H1 (cell line): ENCODE measurements around the gene GALNTL6. TPM values are rescaled to one million over a fixed set of nuclear protein-coding genes. Genes with fewer than 3 reads are reported as not detected.

ENCODE experiments used
- BCL11A ChIP-seq, 2 experiments: IDR thresholded peaks; one replicate each; pipeline ENCODE4 v1.6.1; 2011; ENCODE audit warnings: low read depth in 2 of 2, low read length in 2 of 2, mild to moderate bottlenecking in 2 of 2
- CEBPB ChIP-seq: IDR thresholded peaks from 2 replicates; pipeline ENCODE4 v1.6.1; 2012; ENCODE audit warnings: low read depth, low read length
- CTBP2 ChIP-seq: IDR thresholded peaks from 2 replicates; pipeline ENCODE4 v1.7.0; 2011; ENCODE audit warnings: borderline replicate concordance, mild to moderate bottlenecking, moderate library complexity, mixed read lengths, low read length; ENCODE audit not compliant: insufficient read depth, insufficient read length
- HDAC6 ChIP-seq: IDR thresholded peaks from one replicate; pipeline ENCODE4 v1.7.1; 2012; ENCODE audit warnings: low read depth, mild to moderate bottlenecking, inconsistent platforms, low read length, moderate library complexity
- POLR2AphosphoS5 ChIP-seq: IDR thresholded peaks from 2 replicates; pipeline ENCODE4 v1.6.1; 2011; ENCODE audit warnings: low read depth, low read length
- POU5F1 ChIP-seq: IDR thresholded peaks from 2 replicates; pipeline ENCODE4 v1.6.1; 2011; ENCODE audit warnings: low read depth, mild to moderate bottlenecking, low read length, moderate library complexity
- RXRA ChIP-seq: IDR thresholded peaks from 2 replicates; pipeline ENCODE4 v1.6.1; 2011; ENCODE audit warnings: low read depth, mild to moderate bottlenecking, low read length, moderate library complexity; ENCODE audit not compliant: insufficient read depth
- SAP30 ChIP-seq: fragments of 300-600 bp; sonication (generic); IDR thresholded peaks from 2 replicates; pipeline ENCODE4 v1.7.1; 2012; ENCODE audit warnings: low read length, moderate library complexity, mild to moderate bottlenecking, inconsistent platforms; ENCODE audit not compliant: insufficient read depth, insufficient replicate concordance
- SIX5 ChIP-seq: IDR thresholded peaks from 2 replicates; pipeline ENCODE4 v1.6.1; 2011; ENCODE audit warnings: mild to moderate bottlenecking, low read depth, low read length
- polyA plus RNA-seq, 7 experiments: library from polyadenylated mRNA; depleted of rRNA in 3 of 7; stranded (reverse) in 5 of 7; unstranded in 2 of 7; fragments of >200 nt in 5 of 7; fragments of 200-250 nt in 2 of 7; gene quantifications; 1 replicate in 5 of 7; 2 replicates in 1 of 7; 4 replicates in 1 of 7; pipeline versions ENCODE4 v1.2.1 to v1.2.3, GENCODE V29; 2011 to 2013; ENCODE audit warnings: missing spikeins in 2 of 7, mixed read lengths in 2 of 7
- total RNA-seq: library from RNA; stranded (reverse); fragmentation: NEBNext Ultra II Directional; extraction: Animal tissue kit (Norgen Biotek cat#: 25700); gene quantifications from 2 replicates; pipeline ENCODE4 v1.2.1, GENCODE V29; 2021
- TF ChIP-seq, protein P1 (sequence below): fragments of 300-600 bp; sonication (generic); IDR thresholded peaks from 2 replicates; pipeline ENCODE4 v1.7.1; 2012; ENCODE audit warnings: low read length, moderate library complexity, mild to moderate bottlenecking, inconsistent platforms; ENCODE audit not compliant: insufficient replicate concordance

The GALNTL6 gene
- total and polyA plus RNA-seq, 2 of the 8 experiments (the other 6 are each of a cell fraction or from before 2014, with no cell fraction given), result 0.03 to 0.32 TPM

- TF ChIP-seq, protein P1, sequence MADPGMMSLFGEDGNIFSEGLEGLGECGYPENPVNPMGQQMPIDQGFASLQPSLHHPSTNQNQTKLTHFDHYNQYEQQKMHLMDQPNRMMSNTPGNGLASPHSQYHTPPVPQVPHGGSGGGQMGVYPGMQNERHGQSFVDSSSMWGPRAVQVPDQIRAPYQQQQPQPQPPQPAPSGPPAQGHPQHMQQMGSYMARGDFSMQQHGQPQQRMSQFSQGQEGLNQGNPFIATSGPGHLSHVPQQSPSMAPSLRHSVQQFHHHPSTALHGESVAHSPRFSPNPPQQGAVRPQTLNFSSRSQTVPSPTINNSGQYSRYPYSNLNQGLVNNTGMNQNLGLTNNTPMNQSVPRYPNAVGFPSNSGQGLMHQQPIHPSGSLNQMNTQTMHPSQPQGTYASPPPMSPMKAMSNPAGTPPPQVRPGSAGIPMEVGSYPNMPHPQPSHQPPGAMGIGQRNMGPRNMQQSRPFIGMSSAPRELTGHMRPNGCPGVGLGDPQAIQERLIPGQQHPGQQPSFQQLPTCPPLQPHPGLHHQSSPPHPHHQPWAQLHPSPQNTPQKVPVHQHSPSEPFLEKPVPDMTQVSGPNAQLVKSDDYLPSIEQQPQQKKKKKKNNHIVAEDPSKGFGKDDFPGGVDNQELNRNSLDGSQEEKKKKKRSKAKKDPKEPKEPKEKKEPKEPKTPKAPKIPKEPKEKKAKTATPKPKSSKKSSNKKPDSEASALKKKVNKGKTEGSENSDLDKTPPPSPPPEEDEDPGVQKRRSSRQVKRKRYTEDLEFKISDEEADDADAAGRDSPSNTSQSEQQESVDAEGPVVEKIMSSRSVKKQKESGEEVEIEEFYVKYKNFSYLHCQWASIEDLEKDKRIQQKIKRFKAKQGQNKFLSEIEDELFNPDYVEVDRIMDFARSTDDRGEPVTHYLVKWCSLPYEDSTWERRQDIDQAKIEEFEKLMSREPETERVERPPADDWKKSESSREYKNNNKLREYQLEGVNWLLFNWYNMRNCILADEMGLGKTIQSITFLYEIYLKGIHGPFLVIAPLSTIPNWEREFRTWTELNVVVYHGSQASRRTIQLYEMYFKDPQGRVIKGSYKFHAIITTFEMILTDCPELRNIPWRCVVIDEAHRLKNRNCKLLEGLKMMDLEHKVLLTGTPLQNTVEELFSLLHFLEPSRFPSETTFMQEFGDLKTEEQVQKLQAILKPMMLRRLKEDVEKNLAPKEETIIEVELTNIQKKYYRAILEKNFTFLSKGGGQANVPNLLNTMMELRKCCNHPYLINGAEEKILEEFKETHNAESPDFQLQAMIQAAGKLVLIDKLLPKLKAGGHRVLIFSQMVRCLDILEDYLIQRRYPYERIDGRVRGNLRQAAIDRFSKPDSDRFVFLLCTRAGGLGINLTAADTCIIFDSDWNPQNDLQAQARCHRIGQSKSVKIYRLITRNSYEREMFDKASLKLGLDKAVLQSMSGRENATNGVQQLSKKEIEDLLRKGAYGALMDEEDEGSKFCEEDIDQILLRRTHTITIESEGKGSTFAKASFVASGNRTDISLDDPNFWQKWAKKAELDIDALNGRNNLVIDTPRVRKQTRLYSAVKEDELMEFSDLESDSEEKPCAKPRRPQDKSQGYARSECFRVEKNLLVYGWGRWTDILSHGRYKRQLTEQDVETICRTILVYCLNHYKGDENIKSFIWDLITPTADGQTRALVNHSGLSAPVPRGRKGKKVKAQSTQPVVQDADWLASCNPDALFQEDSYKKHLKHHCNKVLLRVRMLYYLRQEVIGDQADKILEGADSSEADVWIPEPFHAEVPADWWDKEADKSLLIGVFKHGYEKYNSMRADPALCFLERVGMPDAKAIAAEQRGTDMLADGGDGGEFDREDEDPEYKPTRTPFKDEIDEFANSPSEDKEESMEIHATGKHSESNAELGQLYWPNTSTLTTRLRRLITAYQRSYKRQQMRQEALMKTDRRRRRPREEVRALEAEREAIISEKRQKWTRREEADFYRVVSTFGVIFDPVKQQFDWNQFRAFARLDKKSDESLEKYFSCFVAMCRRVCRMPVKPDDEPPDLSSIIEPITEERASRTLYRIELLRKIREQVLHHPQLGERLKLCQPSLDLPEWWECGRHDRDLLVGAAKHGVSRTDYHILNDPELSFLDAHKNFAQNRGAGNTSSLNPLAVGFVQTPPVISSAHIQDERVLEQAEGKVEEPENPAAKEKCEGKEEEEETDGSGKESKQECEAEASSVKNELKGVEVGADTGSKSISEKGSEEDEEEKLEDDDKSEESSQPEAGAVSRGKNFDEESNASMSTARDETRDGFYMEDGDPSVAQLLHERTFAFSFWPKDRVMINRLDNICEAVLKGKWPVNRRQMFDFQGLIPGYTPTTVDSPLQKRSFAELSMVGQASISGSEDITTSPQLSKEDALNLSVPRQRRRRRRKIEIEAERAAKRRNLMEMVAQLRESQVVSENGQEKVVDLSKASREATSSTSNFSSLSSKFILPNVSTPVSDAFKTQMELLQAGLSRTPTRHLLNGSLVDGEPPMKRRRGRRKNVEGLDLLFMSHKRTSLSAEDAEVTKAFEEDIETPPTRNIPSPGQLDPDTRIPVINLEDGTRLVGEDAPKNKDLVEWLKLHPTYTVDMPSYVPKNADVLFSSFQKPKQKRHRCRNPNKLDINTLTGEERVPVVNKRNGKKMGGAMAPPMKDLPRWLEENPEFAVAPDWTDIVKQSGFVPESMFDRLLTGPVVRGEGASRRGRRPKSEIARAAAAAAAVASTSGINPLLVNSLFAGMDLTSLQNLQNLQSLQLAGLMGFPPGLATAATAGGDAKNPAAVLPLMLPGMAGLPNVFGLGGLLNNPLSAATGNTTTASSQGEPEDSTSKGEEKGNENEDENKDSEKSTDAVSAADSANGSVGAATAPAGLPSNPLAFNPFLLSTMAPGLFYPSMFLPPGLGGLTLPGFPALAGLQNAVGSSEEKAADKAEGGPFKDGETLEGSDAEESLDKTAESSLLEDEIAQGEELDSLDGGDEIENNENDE, result no peak
- TF ChIP-seq SAP30 (no peak), POLR2AphosphoS5 (no peak), CTBP2 (no peak), POU5F1 (no peak), BCL11A (IDR thresholded peaks at IDR 0.05; ENCODE audit: low read depth in 2 of 2, low read length in 2 of 2) (no peak), CEBPB (no peak), RXRA (no peak), SIX5 (no peak), HDAC6 (no peak)
Observed at GRCh38 chr4:172802032-172802431, 988.8 kb downstream of the GALNTL6 start (continued).
